GM08714 (cell line): ENCODE data around the gene INVS.
"Not testable (repeated sequence)": the region's sequence is repeated elsewhere in the genome, so short reads cannot be mapped to it uniquely, and the experiment has no call there.

ENCODE experiments used
- H3K4me3 ChIP-seq: fragments of 200-500 bp; sonication (Bioruptor generic); 2 replicates; pipeline ENCODE4 v1.5.1; 2014; ENCODE audit warnings: mild to moderate bottlenecking, low read length, inconsistent platforms
- ZNF274 ChIP-seq: IDR thresholded peaks from 2 replicates; pipeline ENCODE4 v1.6.1; 2012; ENCODE audit warnings: mild to moderate bottlenecking, low read depth, low read length

The INVS gene

DNA sequence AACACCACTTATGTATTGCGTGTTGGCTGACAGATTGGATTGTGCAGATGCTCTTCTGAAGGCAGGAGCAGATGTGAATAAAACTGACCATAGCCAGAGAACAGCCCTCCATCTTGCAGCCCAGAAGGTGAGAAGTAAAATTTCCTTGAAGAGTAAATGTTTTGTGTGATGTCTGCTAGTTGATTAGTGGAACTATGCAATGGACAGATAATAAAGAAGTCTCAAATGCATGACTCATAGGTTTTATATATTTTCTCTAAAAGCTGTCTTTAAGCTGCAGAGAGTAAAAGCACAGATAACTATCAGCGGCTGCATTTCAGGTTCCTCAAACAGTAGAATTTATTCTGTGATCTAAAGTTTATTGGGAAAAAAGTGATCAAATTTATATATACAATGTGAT is 27.4 kb downstream of the INVS start:
- no peak for TF ChIP-seq ZNF274
- H3K4me3 ChIP-seq: no peak overlapping the region

DNA sequence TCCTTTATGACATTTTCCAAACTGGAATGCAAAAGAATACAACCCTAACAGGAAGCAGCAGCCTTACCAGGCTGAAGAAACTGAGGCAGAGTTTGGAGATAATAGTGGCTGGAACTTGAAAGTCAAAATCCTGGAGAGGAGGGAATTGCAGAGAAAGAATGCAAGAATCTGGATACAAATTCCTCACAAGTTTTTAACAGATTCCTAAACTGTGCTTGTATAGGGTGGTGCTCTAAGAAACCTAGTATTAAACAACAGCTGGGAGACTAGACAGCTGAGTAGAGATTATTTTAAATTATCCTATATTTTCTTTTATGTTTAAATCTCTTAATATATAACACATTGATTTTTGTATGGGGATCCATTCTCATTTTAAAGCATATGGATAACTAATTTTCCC is 30.7 kb downstream of the INVS start:
- no peak overlapping the region for H3K4me3 ChIP-seq
- TF ChIP-seq ZNF274: no peak

DNA sequence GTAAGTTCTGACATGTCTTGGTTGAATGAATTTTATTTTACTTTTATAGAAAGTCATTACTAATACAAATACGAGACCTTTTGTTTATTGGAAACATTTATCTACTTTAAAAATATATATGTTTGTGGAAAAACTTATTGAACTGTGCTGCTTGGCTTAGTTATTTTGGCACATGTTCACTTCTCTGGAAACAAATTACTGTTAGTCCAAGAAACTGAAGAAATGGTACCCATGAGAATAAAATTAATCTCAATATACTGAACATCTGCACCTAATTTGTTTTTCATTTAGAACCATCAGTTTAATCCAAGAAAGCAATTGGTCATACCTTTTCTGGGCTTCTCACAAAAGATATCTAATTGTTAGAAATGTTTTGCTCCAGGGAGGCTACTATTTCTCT is 32.2 kb downstream of the INVS start:
- no peak overlapping the region for H3K4me3 ChIP-seq
- TF ChIP-seq ZNF274: no peak

DNA sequence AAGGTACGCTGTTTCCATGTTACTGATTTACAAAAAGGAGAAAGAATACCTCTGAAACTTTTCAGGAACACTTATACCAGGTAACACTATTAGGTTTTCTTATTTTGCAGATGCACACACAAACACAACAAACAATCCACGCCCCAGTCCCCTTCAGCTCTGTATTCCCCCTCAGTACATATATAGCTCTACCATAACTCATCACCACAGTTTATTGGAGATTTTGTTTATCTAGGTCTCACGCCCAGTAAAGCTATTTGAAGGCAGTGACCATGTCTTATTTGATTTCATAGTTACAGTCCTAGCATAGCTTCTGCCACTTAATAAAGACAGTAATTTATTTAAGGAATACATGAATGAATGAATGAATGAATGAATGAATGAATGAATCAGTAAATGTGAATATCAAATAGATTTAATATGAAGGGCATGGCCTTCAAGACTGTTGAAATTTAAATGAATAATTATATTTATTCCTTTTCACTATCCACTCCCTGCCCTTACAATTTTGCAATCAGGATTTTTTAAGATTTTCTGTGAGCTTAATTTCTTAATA is 32.9 kb downstream of the INVS start:
- no peak for TF ChIP-seq ZNF274
- no peak overlapping the region for H3K4me3 ChIP-seq

DNA sequence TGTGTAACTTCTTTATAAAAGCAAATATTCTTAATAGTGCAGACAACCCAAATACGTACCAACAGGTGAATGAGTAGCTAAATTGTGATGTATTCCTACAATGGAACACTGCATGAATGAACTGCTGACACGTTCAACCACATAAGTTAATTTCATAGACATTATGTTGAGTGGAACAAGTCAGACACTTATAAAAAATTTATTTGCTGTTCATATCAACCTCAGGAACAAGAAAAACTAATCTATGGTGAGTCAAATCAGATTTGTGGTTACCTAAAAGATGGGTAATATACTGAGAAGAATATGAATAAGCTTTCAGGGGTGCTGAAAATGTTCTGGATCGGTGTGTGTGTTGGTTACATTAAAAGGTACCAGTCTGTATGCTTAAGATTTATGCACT is 35.7 kb downstream of the INVS start:
- no peak overlapping the region for H3K4me3 ChIP-seq
- no peak for TF ChIP-seq ZNF274

DNA sequence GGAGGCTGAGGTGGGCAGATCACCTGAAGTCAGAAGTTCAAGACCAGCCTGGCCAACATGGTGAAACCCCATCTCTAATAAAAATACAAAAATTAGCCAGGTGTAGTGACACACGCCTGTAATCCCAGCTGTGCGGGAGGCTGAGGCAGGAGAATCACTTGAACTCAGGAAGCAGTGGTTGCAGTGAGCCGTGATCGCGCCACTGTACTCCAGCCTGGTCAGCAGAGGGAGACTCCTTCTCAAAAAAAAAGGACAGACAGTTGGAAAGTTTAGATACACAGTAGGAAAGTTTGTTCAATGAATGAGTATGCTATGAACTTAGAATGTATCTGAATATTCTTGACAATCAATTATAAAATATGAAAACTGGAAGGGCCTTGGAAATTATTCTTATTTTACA is 37.8 kb downstream of the INVS start:
- H3K4me3 ChIP-seq: not testable (repeated sequence)

DNA sequence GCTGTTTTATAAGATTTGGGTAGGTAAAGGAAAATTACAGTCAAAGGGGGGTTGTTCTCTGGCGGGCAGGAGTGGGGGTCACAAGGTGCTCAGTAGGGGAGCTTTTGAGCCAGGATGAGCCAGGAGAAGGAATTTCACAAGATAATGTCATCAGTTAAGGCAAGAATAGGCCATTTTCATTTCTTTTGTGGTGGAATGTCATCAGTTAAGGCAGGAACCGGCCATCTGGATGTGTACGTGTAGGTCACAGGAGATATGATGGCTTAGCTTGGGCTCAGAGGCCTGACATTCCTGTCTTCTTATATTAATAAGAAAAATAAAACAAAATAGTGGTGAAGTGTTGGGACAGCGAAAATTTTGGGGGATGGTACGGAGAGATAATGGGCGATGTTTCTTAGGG is 41.3 kb downstream of the INVS start:
- H3K4me3 ChIP-seq: not testable (repeated sequence)

DNA sequence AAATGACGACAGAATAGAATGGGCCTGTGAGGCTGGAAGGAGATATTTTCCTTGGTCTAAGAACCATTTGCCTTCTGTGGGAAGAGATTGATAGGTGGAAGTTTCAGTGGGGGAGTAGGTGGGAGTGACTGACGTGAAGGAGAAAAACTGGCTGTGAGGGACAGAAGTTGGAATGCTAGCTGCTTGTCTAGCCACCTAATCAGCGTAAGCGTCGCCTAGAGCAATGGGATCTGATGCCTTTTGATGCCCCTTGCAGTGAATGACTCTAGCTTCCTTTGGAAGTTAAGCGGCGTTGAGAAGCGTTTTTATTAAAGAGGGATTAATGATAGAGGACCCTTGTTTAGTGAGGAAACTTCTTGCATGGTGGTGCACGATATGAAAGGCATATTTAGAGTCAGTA is 42.8 kb downstream of the INVS start:
- H3K4me3 ChIP-seq: not testable (repeated sequence)

DNA sequence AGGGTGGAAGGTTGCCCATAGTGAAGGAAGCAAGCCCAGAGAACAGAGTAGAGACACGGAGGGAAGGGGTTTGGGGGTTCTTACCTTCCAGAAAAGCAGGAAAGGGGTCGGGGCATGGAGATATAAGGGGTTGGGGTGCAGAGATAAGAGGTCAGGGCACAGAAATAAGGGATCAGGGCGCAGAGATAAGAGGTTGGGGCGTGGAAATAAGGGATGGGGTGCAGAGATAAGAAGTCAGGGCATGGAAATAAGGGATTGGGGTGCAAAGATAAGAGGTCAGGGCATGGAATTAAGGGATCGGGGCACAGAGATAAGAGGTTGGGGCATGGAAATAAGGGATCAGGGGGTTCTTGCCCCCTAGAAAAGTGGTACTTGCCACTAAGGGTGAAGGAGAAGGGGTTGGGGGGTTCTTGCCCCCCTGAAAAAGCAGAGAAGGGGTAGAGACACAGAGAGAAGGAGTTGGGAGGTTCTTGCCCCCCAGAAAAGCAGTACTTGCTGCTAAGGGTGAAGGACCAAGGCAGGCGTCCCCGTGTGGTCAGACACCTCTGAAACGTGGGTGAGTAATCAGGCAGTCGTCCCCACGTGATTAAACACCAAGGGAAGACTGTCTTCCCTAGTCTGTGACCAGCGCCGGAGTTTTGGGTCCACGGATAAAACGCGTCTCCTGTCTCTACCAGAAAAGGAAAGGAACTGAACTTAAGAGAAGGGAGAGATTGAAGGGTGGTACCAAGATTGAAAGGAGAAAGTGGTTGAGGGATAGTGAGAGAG is 46.3 kb downstream of the INVS start:
- not testable (repeated sequence) for H3K4me3 ChIP-seq

DNA sequence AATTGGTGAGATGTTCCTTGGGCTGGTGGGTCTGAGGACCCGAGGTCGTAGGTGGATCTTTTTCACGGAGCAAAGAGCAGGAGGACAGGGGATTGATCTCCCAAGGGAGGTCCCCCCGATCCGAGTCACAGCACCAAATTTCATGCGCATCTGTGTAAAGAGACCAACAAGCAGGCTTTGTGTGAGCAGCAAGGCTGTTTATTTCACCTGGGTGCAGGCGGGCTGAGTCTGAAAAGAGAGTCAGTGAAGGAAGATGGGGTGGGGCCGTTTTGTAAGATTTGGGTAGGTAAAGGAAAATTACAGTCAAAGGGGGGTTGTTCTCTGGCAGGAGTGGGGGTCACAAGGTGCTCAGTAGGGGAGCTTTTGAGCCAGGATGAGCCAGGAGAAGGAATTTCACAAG is 46.9 kb downstream of the INVS start:
- H3K4me3 ChIP-seq: not testable (repeated sequence)

DNA sequence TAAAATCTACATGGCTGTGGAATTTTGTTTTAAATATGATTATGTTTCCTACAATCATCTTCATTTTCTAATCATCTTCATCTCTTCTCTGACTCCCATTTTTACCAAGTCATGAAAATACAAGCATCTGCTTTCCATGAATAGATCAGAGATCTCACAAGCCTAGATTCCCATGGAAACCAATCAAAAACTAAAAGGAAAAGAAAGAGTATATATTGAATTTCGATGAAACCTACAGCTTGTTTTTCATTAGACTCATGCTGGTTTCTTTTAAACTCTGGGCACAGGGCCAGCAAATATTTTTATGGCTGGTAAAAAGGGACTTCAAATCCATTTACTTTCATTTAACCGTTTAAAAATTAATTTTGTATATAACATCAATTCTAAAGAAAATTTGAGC is 51.2 kb downstream of the INVS start:
- H3K4me3 ChIP-seq: no peak overlapping the region
- TF ChIP-seq ZNF274: no peak

DNA sequence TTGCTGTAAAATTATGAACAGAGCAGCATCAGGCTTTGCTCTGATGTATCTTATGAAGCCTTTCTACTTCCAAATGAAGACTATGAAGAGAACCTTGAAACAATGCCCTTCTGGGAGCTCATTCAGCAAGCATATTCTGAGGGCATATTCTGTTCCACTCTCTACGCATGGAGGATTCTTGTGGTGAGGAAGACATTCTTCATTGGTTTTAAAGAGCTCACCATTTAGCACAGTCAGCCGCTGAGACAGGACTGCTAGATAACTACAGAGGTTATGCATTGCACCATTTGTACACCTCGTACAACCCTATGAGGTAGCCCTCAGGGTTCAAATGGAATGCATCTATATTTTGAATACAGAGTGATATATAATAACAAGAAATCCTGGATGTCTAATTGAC is 61.0 kb downstream of the INVS start:
- H3K4me3 ChIP-seq: no peak overlapping the region
- no peak for TF ChIP-seq ZNF274

DNA sequence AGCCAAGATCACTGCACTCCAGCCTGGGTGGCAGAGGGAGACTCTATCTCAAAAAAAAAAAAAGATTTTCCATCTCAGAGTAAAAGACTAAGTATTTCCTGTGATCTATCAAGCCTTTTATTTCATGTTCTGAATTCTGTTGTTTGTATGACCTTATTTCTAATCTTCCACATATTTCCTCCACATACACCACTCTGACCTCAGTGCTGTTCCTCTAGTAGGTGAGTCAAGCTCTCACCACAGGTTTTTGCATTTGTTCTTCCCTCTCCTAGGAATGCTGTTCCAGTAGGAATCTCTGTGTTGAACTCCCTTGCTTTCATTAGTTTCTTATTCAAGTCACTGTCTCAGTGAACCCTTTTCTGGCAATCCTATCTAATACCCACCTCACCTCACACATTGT is 68.1 kb downstream of the INVS start:
- TF ChIP-seq ZNF274: no peak
- H3K4me3 ChIP-seq: no peak overlapping the region

DNA sequence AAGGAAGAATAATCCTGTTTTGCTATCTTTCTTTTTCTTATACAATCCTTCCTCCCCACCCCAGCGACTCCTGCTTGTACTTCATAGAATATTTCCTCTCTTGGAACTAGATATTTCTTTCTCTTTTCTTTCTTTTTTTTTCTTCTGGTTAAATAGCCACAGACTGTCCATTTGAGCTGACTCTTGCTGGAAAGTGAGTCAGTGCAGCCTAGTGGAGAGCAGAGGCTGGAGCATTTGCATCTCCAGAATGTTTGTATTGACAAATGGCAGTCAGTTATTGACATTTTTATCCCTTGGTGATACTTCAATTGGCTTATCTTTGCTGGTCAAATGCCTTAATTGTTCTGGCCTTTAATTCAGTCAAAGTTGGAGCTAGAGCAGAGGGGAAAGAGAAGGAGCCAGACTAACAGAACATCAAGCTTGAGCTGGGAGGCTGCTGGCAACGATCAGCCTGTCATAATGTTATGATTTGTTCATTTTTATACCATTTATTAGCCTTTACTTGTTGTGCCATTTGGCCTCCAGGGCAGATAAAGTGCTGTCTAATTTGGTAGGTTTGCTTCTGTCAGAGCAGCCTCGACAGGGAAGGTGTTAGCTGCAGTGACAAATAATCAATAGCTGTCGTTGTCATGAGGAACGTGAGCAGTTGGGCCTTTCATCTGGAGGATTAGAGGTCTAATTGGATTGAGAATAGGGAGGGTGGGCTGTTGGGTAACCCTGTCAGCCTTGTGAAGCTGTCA is 69.0 kb downstream of the INVS start:
- H3K4me3 ChIP-seq: no peak overlapping the region
- TF ChIP-seq ZNF274: no peak

DNA sequence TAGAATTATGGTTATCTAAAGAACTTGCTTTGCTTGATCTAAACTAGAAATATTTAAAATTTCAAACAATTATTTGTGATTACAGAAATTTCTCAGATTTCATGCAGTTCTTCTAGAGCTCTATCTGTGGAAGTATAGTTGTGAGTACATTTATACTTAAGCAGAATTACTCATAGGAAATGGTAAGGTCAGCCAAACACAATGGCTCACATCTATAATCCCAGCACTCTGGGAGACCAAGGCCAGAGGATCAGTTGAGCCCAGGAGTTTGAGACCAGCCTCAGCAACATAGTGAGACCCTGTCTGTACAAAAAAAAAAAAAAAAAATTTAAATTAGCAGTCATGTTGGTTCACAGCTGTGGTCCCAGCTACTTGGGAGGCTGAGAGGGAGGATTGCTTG is 71.0 kb downstream of the INVS start:
- TF ChIP-seq ZNF274: no peak
- no peak overlapping the region for H3K4me3 ChIP-seq

DNA sequence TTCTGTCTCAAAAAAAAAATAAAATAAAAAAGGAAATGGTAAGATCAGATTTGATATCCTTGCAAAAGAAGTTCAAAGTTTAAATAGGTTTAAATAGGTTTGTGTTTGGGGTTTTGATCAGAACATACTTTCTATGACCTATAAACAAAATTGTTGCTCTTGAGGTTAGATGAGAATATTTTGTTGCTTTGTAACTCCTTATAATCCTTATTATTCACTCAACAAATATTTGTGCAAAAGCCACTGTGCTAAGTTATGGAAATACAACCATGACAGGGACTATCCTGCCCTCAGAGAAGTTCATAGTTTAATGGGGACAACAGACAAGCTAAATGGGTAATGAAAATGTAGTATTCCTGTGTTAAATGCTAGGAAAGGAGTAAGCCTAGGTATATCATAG is 71.5 kb downstream of the INVS start:
- no peak for TF ChIP-seq ZNF274
- H3K4me3 ChIP-seq: no peak overlapping the region
